SK-N-MC (cell line): Measurements from ENCODE around the gene BMERB1.

Experiments
- EZH2 ChIP-seq: fragments of 200-600 bp; sonication (generic); IDR thresholded peaks from one replicate; pipeline ENCODE4 v1.6.1; 2017; ENCODE audit warnings: antibody characterized with exemption
- POLR2AphosphoS5 ChIP-seq: IDR thresholded peaks from 2 replicates; pipeline ENCODE4 v1.6.1; 2012; ENCODE audit warnings: mild to moderate bottlenecking, low read depth, low read length, borderline replicate concordance

DNA sequence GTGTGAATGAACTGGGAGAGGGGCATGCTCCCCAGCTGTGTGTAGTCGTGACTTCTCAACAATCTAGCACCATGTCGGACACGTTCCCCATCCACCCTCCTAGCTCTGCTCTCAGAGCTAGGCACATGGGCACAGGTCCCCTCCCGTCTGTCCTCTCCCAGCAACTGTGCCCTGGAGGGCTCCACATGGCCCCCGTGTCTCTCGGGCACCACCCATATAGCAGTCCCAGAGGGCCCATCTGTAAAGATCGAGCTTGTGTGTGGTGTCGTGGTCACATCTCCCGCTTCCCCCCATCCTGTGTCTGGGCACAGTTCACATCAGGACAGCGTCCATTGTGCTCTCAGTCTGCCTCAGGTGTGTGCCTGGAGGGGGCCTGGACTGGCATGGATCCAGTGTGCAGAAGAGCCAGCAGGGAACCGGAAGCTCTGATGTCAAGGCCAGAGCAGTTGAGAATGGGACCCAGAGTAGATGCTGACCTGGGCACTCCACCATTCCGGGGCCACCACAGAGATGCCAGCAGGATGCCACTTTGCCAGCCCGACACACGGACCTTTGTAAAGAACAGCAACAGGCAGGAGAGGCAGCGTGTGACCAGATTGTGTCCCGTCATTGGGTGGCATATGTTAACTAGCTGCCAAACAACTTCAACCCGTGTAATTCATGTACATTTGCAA lies 152.9 kb downstream of the BMERB1 start:
- TF ChIP-seq EZH2 (no peak), POLR2AphosphoS5 (no peak)
